IMR-90 (cell line): ENCODE measurements around the gene CASP8.

Source experiments
- CHD1 ChIP-seq: IDR thresholded peaks from 2 replicates; pipeline ENCODE4 v1.6.1; 2012; ENCODE audit warnings: low read depth, low read length, improper control_type of control experiment
- CTCF ChIP-seq: conservative IDR thresholded peaks from 2 replicates; pipeline ENCODE4 v1.5.1; 2012; ENCODE audit warnings: mild to moderate bottlenecking, low read depth, low read length, improper control_type of control experiment
- ELK1 ChIP-seq: fragments of 150-350 bp; IDR thresholded peaks from 2 replicates; pipeline ENCODE4 v1.6.1; 2016; ENCODE audit warnings: low read depth, mild to moderate bottlenecking, low read length, moderate library complexity, borderline replicate concordance
- POLR2A ChIP-seq: IDR thresholded peaks from 2 replicates; pipeline ENCODE4 v1.6.1; 2012; ENCODE audit warnings: mild to moderate bottlenecking, low read depth, low read length
- RFX5 ChIP-seq: IDR thresholded peaks from 2 replicates; pipeline ENCODE4 v1.8.0; 2012; ENCODE audit warnings: low read depth, mild to moderate bottlenecking, low read length, moderate library complexity

GRCh38 chr2:201308914-201309313 lies 48.6 kb downstream of the CASP8 start:
- no peak for TF ChIP-seq CTCF
- no peak for TF ChIP-seq POLR2A
- no peak for TF ChIP-seq ELK1
- TF ChIP-seq RFX5, result no peak
- no peak for TF ChIP-seq CHD1
